GM12873 (cell line): Measurements from ENCODE around the gene SUMF2.
A peak's percentile ranks its signal among the peaks of the same experiment; 100 is the strongest.

Experiments
- CTCF ChIP-seq: IDR thresholded peaks from 2 replicates; pipeline ENCODE4 v1.5.1; 2012; ENCODE audit warnings: low read depth, mild to moderate bottlenecking, moderate library complexity, low read length, control low read depth; ENCODE audit not compliant: insufficient read depth; ENCODE audit errors: missing control alignments

The SUMF2 gene

DNA sequence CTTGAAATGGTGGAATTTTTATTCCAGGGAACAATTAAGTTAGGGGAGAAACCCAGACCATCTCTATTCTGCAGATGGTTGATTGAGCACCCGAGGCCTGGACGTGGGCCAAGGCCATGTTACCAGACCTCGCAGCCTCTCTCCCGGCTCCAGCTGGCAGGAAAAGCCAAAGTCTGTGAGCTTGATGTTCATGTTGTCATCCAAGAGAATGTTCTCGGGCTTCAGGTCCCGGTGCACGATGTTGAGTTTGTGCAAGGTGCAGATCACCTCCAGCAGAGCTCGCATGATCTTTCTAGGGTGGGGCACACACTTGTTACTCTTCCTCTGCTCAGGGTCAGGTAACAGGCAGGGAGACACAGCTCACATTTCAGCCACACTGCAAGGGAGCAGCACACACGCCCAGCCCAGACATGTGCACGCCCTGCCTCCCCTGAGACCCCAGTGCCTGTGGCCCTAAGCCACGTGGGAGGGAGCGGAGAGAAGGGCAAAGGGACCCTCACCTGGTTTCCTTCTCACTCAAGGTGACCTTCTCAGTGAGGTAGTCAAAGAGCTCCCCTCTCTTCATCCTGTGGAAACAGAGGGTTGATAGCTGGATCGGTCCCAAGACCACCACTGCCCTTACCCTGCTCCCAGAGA lies 19.2 kb downstream of the SUMF2 start:
- no peak for TF ChIP-seq CTCF

- no peak for TF ChIP-seq CTCF
Measured at GRCh38 chr7:56086761-56087160, 22.7 kb downstream of the SUMF2 start.

- no peak for TF ChIP-seq CTCF
Measured at GRCh38 chr7:56087445-56087844, 23.4 kb downstream of the SUMF2 start.

DNA sequence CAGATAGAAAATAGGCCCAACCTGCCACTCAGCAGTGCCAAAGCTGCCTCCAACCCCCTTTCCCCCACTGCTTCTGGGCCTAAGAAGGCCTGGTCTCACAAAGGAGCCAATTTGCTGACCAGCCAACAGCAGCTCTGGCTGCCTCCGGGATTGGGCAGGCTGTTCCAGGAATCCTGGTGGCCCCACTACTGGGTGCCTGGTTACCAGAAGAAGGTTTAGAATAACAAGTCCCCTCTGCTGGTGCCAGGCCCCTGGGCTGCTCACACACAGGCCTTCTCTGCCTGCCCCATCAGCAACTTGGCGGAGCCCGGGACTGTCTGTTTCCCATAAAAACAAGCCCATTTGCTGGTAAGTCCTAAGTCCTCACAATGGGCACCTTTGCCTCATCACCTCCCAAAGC lies 27.5 kb downstream of the SUMF2 start:
- no peak for TF ChIP-seq CTCF

DNA sequence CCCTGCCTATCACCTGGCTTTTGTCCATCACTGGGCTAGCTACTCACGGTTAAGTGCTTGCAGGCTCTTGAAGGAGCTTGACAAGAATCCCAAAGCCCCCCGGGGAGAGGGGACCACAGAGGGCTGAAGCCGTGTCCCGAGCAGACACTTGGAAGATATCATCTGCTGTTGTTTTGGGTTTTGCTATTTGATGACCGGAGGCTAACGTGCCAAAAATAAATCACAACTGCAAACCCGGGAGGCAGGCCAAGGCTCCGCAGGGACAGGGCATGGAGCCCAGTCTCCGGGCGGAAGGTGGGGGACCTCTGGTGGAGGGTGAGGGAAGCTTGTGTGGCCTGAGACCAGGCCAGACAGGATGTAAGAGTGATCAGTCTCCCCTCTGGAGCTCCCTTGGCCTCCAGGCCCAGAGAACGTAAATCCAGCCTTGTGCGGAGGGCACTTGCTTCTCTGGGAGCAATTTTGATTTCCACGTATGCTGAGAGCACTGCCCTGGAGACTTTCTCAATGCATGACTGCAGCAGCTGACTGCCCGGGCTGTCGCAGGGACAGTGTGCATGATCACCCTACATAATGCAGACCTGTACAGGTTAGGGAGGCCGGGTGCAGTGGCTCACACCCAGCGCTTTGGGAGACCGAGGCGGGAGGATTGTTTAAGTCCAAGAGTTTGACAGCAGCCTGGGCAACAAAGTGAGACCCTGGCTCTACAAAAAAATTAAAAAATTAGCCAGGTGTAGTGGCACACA lies 28.9 kb downstream of the SUMF2 start, which contains the start of gene PHKG1:
TSS of gene PHKG1 (minus strand) at position 164 of the 743 bp plus-strand sequence. CDS start 4,011 bp downstream, outside the sequence.
- TF ChIP-seq CTCF, result peak; percentile 7

DNA sequence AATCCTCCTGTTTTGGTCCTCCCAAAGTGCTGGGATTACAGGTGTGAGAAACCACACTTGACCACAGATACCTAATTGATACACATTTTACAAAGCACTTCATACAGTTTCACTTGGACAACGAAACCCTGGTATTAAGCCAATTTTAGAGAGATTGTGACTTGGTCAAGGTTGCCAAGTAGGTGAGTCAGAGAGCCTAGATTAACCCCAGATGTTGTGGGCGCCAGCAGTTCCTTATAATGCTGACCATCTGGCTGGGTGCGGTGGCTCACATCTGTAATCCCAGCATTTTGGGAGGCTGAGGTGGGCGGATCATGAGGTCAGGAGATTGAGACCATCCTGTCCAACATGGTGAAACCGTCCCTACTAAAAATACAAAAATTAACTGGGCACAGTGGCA lies 33.6 kb downstream of the SUMF2 start:
- no peak for TF ChIP-seq CTCF

DNA sequence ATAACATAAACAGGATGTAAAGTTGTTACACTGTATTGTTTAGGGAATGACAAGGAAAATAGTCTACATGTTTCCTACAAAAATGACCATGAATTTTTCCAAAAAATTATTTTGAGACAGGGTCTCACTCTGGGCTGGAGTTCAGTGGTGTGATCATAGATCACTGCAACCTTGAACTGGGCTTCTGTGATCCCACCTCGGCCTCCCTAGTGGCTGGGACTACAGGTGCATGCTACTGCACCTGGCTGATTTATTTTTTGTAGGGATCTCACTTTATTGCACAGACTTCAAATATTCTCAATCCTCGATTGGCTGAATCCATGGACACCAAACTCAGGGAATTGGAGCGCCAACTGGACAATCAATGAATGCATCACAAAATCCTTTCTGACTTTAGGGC lies 35.6 kb downstream of the SUMF2 start:
- TF ChIP-seq CTCF, result peak; percentile 19
